ENCODE measurements around the gene LYRM4. TPM values are rescaled to one million over a fixed set of nuclear protein-coding genes. Genes with fewer than 3 reads are reported as not detected.

LYRM4 gene
- total RNA-seq, 4 donors from 2014 or later: 6.3 to 13.7 (median 7.8) TPM

DNA sequence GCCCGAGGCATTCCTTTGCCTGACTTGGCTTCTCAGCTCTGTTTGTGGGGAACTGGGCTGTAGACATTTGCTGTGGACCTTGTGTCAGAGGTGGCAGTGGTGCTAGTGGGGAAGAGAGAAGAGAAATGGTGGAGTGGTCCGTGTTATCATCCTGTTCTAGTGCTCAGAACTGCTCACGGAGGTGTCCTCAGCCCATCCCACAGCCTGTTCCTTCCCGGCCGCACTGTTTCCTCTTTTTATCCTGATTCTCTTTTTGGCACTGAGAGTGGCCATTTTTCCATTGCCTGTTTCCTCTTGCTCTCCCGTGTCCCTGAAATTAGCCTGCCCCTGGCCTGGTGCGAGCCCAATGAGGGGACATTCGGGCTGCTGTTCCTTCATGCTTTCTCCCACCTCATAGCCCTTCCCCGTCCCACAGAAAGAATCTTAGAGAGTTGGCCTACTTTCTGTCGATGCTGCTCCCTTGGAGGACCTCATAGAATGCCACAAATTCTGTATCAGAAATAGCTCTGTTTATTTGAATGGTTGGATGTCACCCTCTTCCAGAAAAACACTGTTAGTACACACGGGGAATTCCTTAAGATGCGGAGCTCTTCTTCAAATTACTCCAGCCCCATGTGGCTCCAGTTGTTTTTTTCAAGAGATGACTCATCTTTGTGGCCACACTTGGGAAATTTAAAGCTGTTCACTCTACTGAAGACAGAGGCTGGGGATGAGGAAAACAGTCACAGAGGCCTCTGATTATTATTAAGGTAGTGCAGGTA, 26.6 kb upstream of the LYRM4 start:
- no peak for TF ChIP-seq POLR2A (IDR thresholded peaks at IDR 0.05)
- no peak for TF ChIP-seq CTCF (IDR thresholded peaks at IDR 0.05)
- Histone ChIP-seq H3K4me1 (no peaks in the 10 kb centered on the region), H3K9me3 (no peaks in the 10 kb centered on the region), H3K36me3 (no peaks in the 10 kb centered on the region), H3K27me3 (no peaks in the 10 kb centered on the region), H3K27ac (peak overlapping the region in 3 of 4 donors; percentile 3 to 31 (median 27)), H3K4me3 (no peak overlapping the region)
- DNase-seq: no peak

DNA sequence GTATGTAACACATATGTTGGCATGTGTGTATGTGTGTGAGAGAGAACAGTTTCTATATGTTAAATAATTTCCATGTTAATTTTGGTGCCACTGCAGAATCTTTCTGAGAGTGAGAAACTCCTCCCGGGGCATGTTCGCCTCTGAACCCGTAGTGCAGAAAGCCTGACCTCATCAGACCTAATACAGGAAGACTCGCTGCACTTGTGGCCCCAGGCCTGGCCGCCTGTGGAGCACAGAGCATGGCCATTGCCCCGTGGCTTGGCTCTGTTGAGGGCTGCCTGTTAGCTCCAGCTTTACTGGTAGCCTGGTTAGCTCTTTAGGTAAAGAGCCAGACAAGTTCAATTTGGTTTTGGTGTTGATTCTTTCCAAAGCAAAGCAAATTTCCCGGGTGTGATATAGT, 26.0 kb upstream of the LYRM4 start:
- no peaks in the 10 kb centered on the region for H3K9me3 ChIP-seq
- no peaks in the 10 kb centered on the region for H3K27me3 ChIP-seq
- H3K27ac ChIP-seq: peak overlapping the region in 1 of 4 donors; percentile 27
- H3K4me3 ChIP-seq: no peak overlapping the region
- no peak for DNase-seq
- H3K36me3 ChIP-seq: no peaks in the 10 kb centered on the region
- no peaks in the 10 kb centered on the region for H3K4me1 ChIP-seq
- TF ChIP-seq CTCF (IDR thresholded peaks at IDR 0.05) (no peak), POLR2A (IDR thresholded peaks at IDR 0.05) (no peak)

- H3K4me3 ChIP-seq: no peak overlapping the region
- H3K9me3 ChIP-seq: no peaks in the 10 kb centered on the region
- no peak overlapping the region for H3K27ac ChIP-seq
- no peak for DNase-seq
- H3K27me3 ChIP-seq: no peaks in the 10 kb centered on the region
- no peaks in the 10 kb centered on the region for H3K4me1 ChIP-seq
- H3K36me3 ChIP-seq: no peaks in the 10 kb centered on the region
- TF ChIP-seq POLR2A (IDR thresholded peaks at IDR 0.05) (no peak), CTCF (IDR thresholded peaks at IDR 0.05) (no peak)
These were observed 24.8 kb upstream of the LYRM4 start for GRCh38 chr6:5285526-5285925.

DNA sequence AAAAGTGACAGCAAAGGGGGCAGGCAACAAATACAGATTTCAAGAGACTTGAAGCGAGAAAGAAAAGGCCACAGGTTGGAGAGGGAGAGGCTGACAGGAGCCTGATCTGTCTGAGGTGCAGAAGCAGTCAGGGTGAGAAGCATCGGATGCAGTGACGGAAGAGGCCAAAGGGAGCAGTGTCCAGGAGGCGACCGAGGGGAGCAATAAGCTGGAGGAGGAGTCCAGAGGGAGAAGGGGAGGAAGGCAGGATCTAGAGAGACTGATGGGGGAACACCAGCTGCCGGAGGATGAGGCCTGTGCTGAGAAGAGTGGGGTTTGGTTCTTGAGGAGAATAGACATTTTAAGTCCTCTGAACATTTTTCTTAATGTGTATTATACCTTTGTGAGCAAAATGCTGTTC, 24.3 kb upstream of the LYRM4 start:
- Histone ChIP-seq H3K4me3 (no peak overlapping the region), H3K27ac (no peak overlapping the region), H3K36me3 (no peaks in the 10 kb centered on the region), H3K9me3 (no peaks in the 10 kb centered on the region), H3K27me3 (no peaks in the 10 kb centered on the region), H3K4me1 (no peaks in the 10 kb centered on the region)
- no peak for DNase-seq
- TF ChIP-seq POLR2A (IDR thresholded peaks at IDR 0.05): no peak

- H3K9me3 ChIP-seq: no peaks in the 10 kb centered on the region
- no peaks in the 10 kb centered on the region for H3K27me3 ChIP-seq
- DNase-seq: no peak
- no peaks in the 10 kb centered on the region for H3K36me3 ChIP-seq
- H3K27ac ChIP-seq: no peak overlapping the region
- no peaks in the 10 kb centered on the region for H3K4me1 ChIP-seq
- no peak overlapping the region for H3K4me3 ChIP-seq
- TF ChIP-seq POLR2A (IDR thresholded peaks at IDR 0.05): no peak
- no peak for TF ChIP-seq CTCF (IDR thresholded peaks at IDR 0.05)
These were observed 21.5 kb upstream of the LYRM4 start for GRCh38 chr6:5282191-5282623.

DNA sequence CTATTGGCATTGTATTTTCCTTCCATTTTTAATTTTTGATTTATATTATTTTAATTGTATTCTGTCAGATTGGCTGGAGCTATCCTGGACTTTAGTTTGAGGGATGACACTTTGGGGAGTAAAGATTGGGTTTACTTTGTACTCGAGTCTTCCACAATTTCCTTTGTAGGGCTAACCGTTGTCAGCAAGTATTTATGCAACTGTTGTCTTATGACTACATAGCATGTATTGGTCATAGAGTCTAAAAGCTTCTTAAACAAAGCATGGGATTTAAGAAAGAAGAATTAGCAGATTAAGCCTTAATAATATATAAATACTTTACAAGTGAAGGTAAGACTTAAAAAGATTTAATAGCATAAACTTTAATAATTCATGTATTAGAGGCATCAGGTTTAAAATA, 20.2 kb upstream of the LYRM4 start:
- Histone ChIP-seq H3K27ac (no peak overlapping the region), H3K4me1 (no peaks in the 10 kb centered on the region), H3K27me3 (no peaks in the 10 kb centered on the region), H3K9me3 (no peaks in the 10 kb centered on the region), H3K36me3 (no peaks in the 10 kb centered on the region), H3K4me3 (no peak overlapping the region)
- DNase-seq: no peak
- TF ChIP-seq CTCF (IDR thresholded peaks at IDR 0.05) (no peak), POLR2A (IDR thresholded peaks at IDR 0.05) (no peak)
